Neural progenitor cell (in vitro differentiated cells): ENCODE results near the gene SMIM11. TPM values are rescaled to one million over a fixed set of nuclear protein-coding genes. Genes with fewer than 3 reads are reported as not detected.

Source experiments
- DNase-seq: peaks from one replicate; pipeline ENCODE4 v3.0.0-alpha.2; 2016; ENCODE audit warnings: low spot score
- H2AFZ ChIP-seq: fragments of 200-600 bp; sonication (generic); replicated peaks from 2 replicates; pipeline ENCODE4 v1.6.1; 2016; ENCODE audit warnings: antibody characterized with exemption
- H3F3A ChIP-seq: fragments of 200-600 bp; sonication (generic); 2 replicates; pipeline ENCODE4 v1.6.1; 2016; ENCODE audit warnings: antibody characterized with exemption, low read depth
- H3K27ac ChIP-seq: fragments of 200-600 bp; sonication (generic); 2 replicates; pipeline ENCODE4 v1.5.1; 2016; ENCODE audit warnings: mild to moderate bottlenecking
- H3K27me3 ChIP-seq: fragments of 200-600 bp; sonication (generic); 2 replicates; pipeline ENCODE4 v1.6.1; 2016; ENCODE audit warnings: mild to moderate bottlenecking, moderate library complexity
- H3K36me3 ChIP-seq: fragments of 200-600 bp; sonication (generic); 2 replicates; pipeline ENCODE4 v1.5.1; 2016
- H3K4me1 ChIP-seq: fragments of 200-600 bp; sonication (generic); 2 replicates; pipeline ENCODE4 v1.6.1; 2016; ENCODE audit warnings: mixed run types
- H3K4me2 ChIP-seq: fragments of 200-600 bp; sonication (generic); 2 replicates; pipeline ENCODE4 v1.6.1; 2016
- H3K4me3 ChIP-seq: fragments of 200-600 bp; sonication (generic); 2 replicates; pipeline ENCODE4 v1.5.1; 2016
- H3K79me2 ChIP-seq: fragments of 200-600 bp; sonication (generic); 2 replicates; pipeline ENCODE4 v1.6.1; 2016; ENCODE audit warnings: low read depth
- H3K9ac ChIP-seq: fragments of 200-600 bp; sonication (generic); 2 replicates; pipeline ENCODE4 v1.6.1; 2016
- H3K9me3 ChIP-seq: fragments of 200-600 bp; sonication (generic); 2 replicates; pipeline ENCODE4 v1.5.1; 2016; ENCODE audit warnings: low read depth
- H4K20me1 ChIP-seq: fragments of 200-600 bp; sonication (generic); 2 replicates; pipeline ENCODE4 v1.6.1; 2016; ENCODE audit warnings: low read depth
- H3K27ac Mint-ChIP-seq: 3 replicates; pipeline ENCODE4 v1.8.0; 2021; ENCODE audit warnings: mixed read lengths
- H3K27me3 Mint-ChIP-seq: 2 replicates; pipeline ENCODE4 v1.8.0; 2022; ENCODE audit warnings: low read depth, mild to moderate bottlenecking, inconsistent platforms, moderate library complexity, mixed read lengths; ENCODE audit not compliant: insufficient read depth
- H3K36me3 Mint-ChIP-seq: 3 replicates; pipeline ENCODE4 v1.8.0; 2021; ENCODE audit warnings: mixed read lengths
- H3K4me1 Mint-ChIP-seq: 3 replicates; pipeline ENCODE4 v1.8.0; 2021; ENCODE audit warnings: mixed read lengths
- H3K4me3 Mint-ChIP-seq: 3 replicates; pipeline ENCODE4 v1.8.0; 2021; ENCODE audit warnings: mild to moderate bottlenecking, moderate library complexity, mixed read lengths
- H3K9me3 Mint-ChIP-seq: 3 replicates; pipeline ENCODE4 v1.8.0; 2020; ENCODE audit warnings: mixed read lengths
- CTCF ChIP-seq: fragments of 200-600 bp; sonication (generic); IDR thresholded peaks from 2 replicates; pipeline ENCODE4 v1.5.1; 2017; ENCODE audit warnings: antibody characterized with exemption, mild to moderate bottlenecking
- EZH2 ChIP-seq: fragments of 200-600 bp; sonication (generic); IDR thresholded peaks from 2 replicates; pipeline ENCODE4 v1.6.1; 2017; ENCODE audit warnings: antibody characterized with exemption, mild to moderate bottlenecking, moderate library complexity
- EZH2phosphoT487 ChIP-seq: fragments of 200-600 bp; sonication (generic); IDR thresholded peaks from 2 replicates; pipeline ENCODE4 v1.6.1; 2017; ENCODE audit warnings: antibody characterized with exemption
- total RNA-seq: library from RNA; depleted of rRNA; stranded (reverse); fragments of >200 nt; gene quantifications from 2 replicates; pipeline ENCODE4 v1.2.3, GENCODE V29; 2015; ENCODE audit warnings: low replicate concordance

Gene SMIM11
- total RNA-seq, 1 donor from 2014 or later: 4.8 TPM

- Histone ChIP-seq H3F3A (peaks cover 13% of the 10 kb centered on the region), H3K27ac (no peak overlapping the region), H2AFZ (no peak overlapping the region), H3K79me2 (no peaks in the 10 kb centered on the region), H4K20me1 (no peaks in the 10 kb centered on the region), H3K4me1 (peaks cover 27% of the 10 kb centered on the region), H3K27me3 (no peaks in the 10 kb centered on the region), H3K9me3 (no peaks in the 10 kb centered on the region), H3K36me3 (no peaks in the 10 kb centered on the region), H3K9ac (no peak overlapping the region), H3K4me2 (no peak overlapping the region), H3K4me3 (no peak overlapping the region)
- H3K27ac Mint-ChIP-seq: no peak overlapping the region
- H3K9me3 Mint-ChIP-seq: peaks cover 6% of the 10 kb centered on the region
- H3K4me1 Mint-ChIP-seq: peaks cover 15% of the 10 kb centered on the region
- no peaks in the 10 kb centered on the region for H3K36me3 Mint-ChIP-seq
- no peak overlapping the region for H3K4me3 Mint-ChIP-seq
- no peak for DNase-seq
- H3K27me3 Mint-ChIP-seq: peaks cover 4% of the 10 kb centered on the region
- TF ChIP-seq EZH2phosphoT487 (no peak), EZH2 (no peak), CTCF (no peak)
Measured at GRCh38 chr21:34332347-34332746, 43.0 kb upstream of the SMIM11 start.

GRCh38 chr21:34333121-34333739, 42.1 kb upstream of the SMIM11 start:
- peaks cover 13% of the 10 kb centered on the region for H3F3A ChIP-seq
- no peaks in the 10 kb centered on the region for H3K27me3 ChIP-seq
- no peak overlapping the region for H3K4me3 Mint-ChIP-seq
- no peak overlapping the region for H3K4me3 ChIP-seq
- no peaks in the 10 kb centered on the region for H3K79me2 ChIP-seq
- H3K9me3 Mint-ChIP-seq: peaks cover 6% of the 10 kb centered on the region
- H4K20me1 ChIP-seq: no peaks in the 10 kb centered on the region
- TF ChIP-seq CTCF (no peak), EZH2 (no peak), EZH2phosphoT487 (no peak)
- peaks cover 27% of the 10 kb centered on the region for H3K4me1 ChIP-seq
- no peaks in the 10 kb centered on the region for H3K36me3 ChIP-seq
- H2AFZ ChIP-seq: no peak overlapping the region
- H3K4me2 ChIP-seq: no peak overlapping the region
- no peak overlapping the region for H3K9ac ChIP-seq
- H3K9me3 ChIP-seq: no peaks in the 10 kb centered on the region
- H3K36me3 Mint-ChIP-seq: no peaks in the 10 kb centered on the region
- no peak overlapping the region for H3K27ac ChIP-seq
- peak overlapping the region; percentile 18 for H3K27ac Mint-ChIP-seq
- DNase-seq: no peak
- H3K27me3 Mint-ChIP-seq: peaks cover 4% of the 10 kb centered on the region
- H3K4me1 Mint-ChIP-seq: peaks cover 20% of the 10 kb centered on the region

- Histone ChIP-seq H2AFZ (no peak overlapping the region), H3K27me3 (no peaks in the 10 kb centered on the region), H3K4me2 (peak overlapping the region; percentile 6), H3K4me3 (no peak overlapping the region), H3K4me1 (peaks cover 38% of the 10 kb centered on the region), H4K20me1 (no peaks in the 10 kb centered on the region), H3K9me3 (no peaks in the 10 kb centered on the region), H3K9ac (no peak overlapping the region), H3K79me2 (no peaks in the 10 kb centered on the region), H3F3A (peaks cover 13% of the 10 kb centered on the region), H3K27ac (no peak overlapping the region), H3K36me3 (no peaks in the 10 kb centered on the region)
- Mint-ChIP-seq H3K27me3 (peaks cover 2% of the 10 kb centered on the region), H3K27ac (no peak overlapping the region), H3K4me3 (no peak overlapping the region), H3K9me3 (no peaks in the 10 kb centered on the region), H3K36me3 (no peaks in the 10 kb centered on the region), H3K4me1 (peaks cover 30% of the 10 kb centered on the region)
- no peak for TF ChIP-seq EZH2phosphoT487
- no peak for TF ChIP-seq CTCF
- no peak for TF ChIP-seq EZH2
- DNase-seq: peak; percentile 69
Measured at GRCh38 chr21:34335316-34335715, 40.0 kb upstream of the SMIM11 start.
